K562 (cell line): ENCODE results near the gene COL16A1. TPM values are rescaled to one million over a fixed set of nuclear protein-coding genes. Genes with fewer than 3 reads are reported as not detected.

Source experiments
- ATAC-seq: fragments of 200-7000 bp; cut with Tn5 transposase; 3 replicates; pipeline ENCODE4 v1.9.1; 2020; ENCODE audit warnings: moderate library complexity
- BruUV-seq: library from RNA; stranded (reverse); fragments of 400-500 nt; replicated peaks from 2 replicates; lab custom pipeline; 2021; lab: Mats Ljungman, UMichigan
- CTCF ChIA-PET: fragments of 300-600 bp; formaldehyde crosslinking; extraction: SDS; loops from one replicate; lab custom pipeline; 2021; ENCODE audit warnings: low intra/inter-chr PET ratio; lab: Yijun Ruan, JAX
- POLR2A ChIA-PET: fragments of 300-600, 350-650 bp; sonication (Branson Sonifier 250); formaldehyde crosslinking; extraction: SDS; loops from one replicate; lab custom pipeline; 2021; ENCODE audit warnings: antibody characterized with exemption, inconsistent platforms; lab: Yijun Ruan, JAX
- DNase-seq, 4 experiments: peaks; one replicate each; pipeline versions ENCODE4 v3.0.0 to v3.0.0-alpha.2; 2011 to 2018; ENCODE audit warnings: low spot score in 3 of 4, mixed read lengths in 3 of 4; ENCODE audit errors: extremely low read depth in 1 of 4
- FAIRE-seq: peaks from 2 replicates; lab custom pipeline; 2011; peaks lifted over from hg19 to GRCh38; lab: Jason Lieb, UNC
- H2AFZ ChIP-seq: 2 replicates; pipeline ENCODE4 v1.6.0; 2011; ENCODE audit warnings: low read depth, low read length, control low read depth, inconsistent platforms
- H3K27ac ChIP-seq: fragments of 200-600 bp; 3 replicates; pipeline ENCODE4 v1.8.0; 2011; ENCODE audit warnings: low read depth, mild to moderate bottlenecking, control low read depth, inconsistent platforms, low read length, moderate library complexity, mixed read lengths; ENCODE audit errors: extremely low read depth
- H3K27me3 ChIP-seq, 2 experiments: fragments of 300-600 bp in 1 of 2; 2 replicates in 1 of 2; 3 replicates in 1 of 2; pipeline versions ENCODE4 v1.6.0 to v1.8.0; 2011; ENCODE audit warnings: inconsistent platforms in 2 of 2, low read length in 2 of 2, mild to moderate bottlenecking in 1 of 2, mixed read lengths in 1 of 2, moderate library complexity in 1 of 2; ENCODE audit not compliant: control insufficient read depth in 2 of 2, insufficient read depth in 2 of 2
- H3K36me3 ChIP-seq: fragments of 300-600 bp; 3 replicates; pipeline ENCODE4 v1.8.0; 2011; ENCODE audit warnings: mild to moderate bottlenecking, low read length, inconsistent platforms; ENCODE audit not compliant: control insufficient read depth, insufficient read depth
- H3K4me1 ChIP-seq, 2 experiments: fragments of 200-600 bp in 1 of 2; replicated peaks in 1 of 2; 2 replicates in 1 of 2; 3 replicates in 1 of 2; pipeline versions ENCODE4 v1.5.1 to v1.8.0; 2011; ENCODE audit warnings: inconsistent platforms in 2 of 2, low read length in 2 of 2, mild to moderate bottlenecking in 1 of 2, mixed read lengths in 1 of 2, moderate library complexity in 1 of 2; ENCODE audit not compliant: control insufficient read depth in 2 of 2, insufficient read depth in 2 of 2
- H3K4me2 ChIP-seq: 2 replicates; pipeline ENCODE4 v1.6.1; 2011; ENCODE audit warnings: low read length, control low read depth, inconsistent platforms, mixed read lengths; ENCODE audit not compliant: insufficient read depth
- H3K4me3 ChIP-seq: fragments of 200-600 bp; sonication (generic), shearing (Covaris generic); 2 replicates; pipeline ENCODE4 v1.5.1; 2016; ENCODE audit warnings: control low read depth, inconsistent platforms
- H3K79me2 ChIP-seq: fragments of 200-600 bp; 3 replicates; pipeline ENCODE4 v1.8.0; 2011; ENCODE audit warnings: low read length, inconsistent platforms; ENCODE audit not compliant: control insufficient read depth, insufficient read depth
- H3K9ac ChIP-seq, 2 experiments: 2 replicates each; pipeline versions ENCODE4 v1.6.0 to v1.6.1; 2011; ENCODE audit warnings: low read depth in 2 of 2, low read length in 2 of 2, control low read depth in 1 of 2, inconsistent platforms in 1 of 2, mild to moderate bottlenecking in 1 of 2, mixed read lengths in 1 of 2; ENCODE audit not compliant: insufficient read depth in 1 of 2
- H3K9me1 ChIP-seq: one replicate; pipeline ENCODE4 v1.6.0; 2011; ENCODE audit warnings: inconsistent platforms, mild to moderate bottlenecking, low read length, moderate library complexity; ENCODE audit not compliant: control insufficient read depth, insufficient read depth
- H3K9me3 ChIP-seq: replicated peaks from 2 replicates; pipeline ENCODE4 v1.5.1; 2011; ENCODE audit warnings: low read depth, low read length, inconsistent platforms; ENCODE audit not compliant: control insufficient read depth, insufficient read depth
- H4K20me1 ChIP-seq: replicated peaks from 2 replicates; pipeline ENCODE4 v1.6.1; 2011; ENCODE audit warnings: low read length, inconsistent platforms, mixed read lengths; ENCODE audit not compliant: control insufficient read depth, insufficient read depth
- ATF7 ChIP-seq: fragments of 450-650 bp; IDR thresholded peaks from 2 replicates; pipeline ENCODE4 v1.7.1; 2014; ENCODE audit warnings: mild to moderate bottlenecking, moderate library complexity
- C11orf30 ChIP-seq: fragments of 450-650 bp; IDR thresholded peaks from 2 replicates; pipeline ENCODE4 v1.6.1; 2016; ENCODE audit warnings: low read depth, mild to moderate bottlenecking
- DDX20 ChIP-seq: fragments of 450-650 bp; IDR thresholded peaks from 2 replicates; pipeline ENCODE4 v1.6.1; 2016; ENCODE audit warnings: missing genetic modification characterization, low read depth, mild to moderate bottlenecking, missing compliant biosample characterization, moderate library complexity
- ERF ChIP-seq: fragments of 450-650 bp; formaldehyde crosslinking; IDR thresholded peaks from 2 replicates; pipeline ENCODE4 v1.4.0; 2020; ENCODE audit warnings: mild to moderate bottlenecking, mixed read lengths
- FOXK2 ChIP-seq, 2 experiments: fragments of 450-650 bp; IDR thresholded peaks in 1 of 2; conservative IDR thresholded peaks in 1 of 2; 2 replicates each; pipeline ENCODE4 v1.6.1; 2016; ENCODE audit warnings: low read depth in 2 of 2, mild to moderate bottlenecking in 1 of 2
- KLF1 ChIP-seq: fragments of 450-650 bp; IDR thresholded peaks from 2 replicates; pipeline ENCODE4 v1.6.1; 2016; ENCODE audit warnings: missing genetic modification characterization, missing compliant biosample characterization
- PHF20 ChIP-seq: fragments of 450-650 bp; IDR thresholded peaks from 2 replicates; pipeline ENCODE4 v1.6.1; 2018; ENCODE audit not compliant: partially characterized antibody
- POLR2AphosphoS2 ChIP-seq: IDR thresholded peaks from 2 replicates; pipeline ENCODE4 v1.6.1; 2012; ENCODE audit warnings: low read length, improper control_type of control experiment
- RBM22 ChIP-seq: fragments of 200-400 bp; formaldehyde crosslinking; IDR thresholded peaks from 2 replicates; pipeline ENCODE4 v1.6.1; 2018; ENCODE audit warnings: low read length, low read depth; ENCODE audit not compliant: poor library complexity, severe bottlenecking
- RFX7 ChIP-seq: fragments of 250-450 bp; sonication (Bioruptor Pico); IDR thresholded peaks from 2 replicates; pipeline ENCODE4 v1.5.1; 2021; ENCODE audit warnings: mild to moderate bottlenecking
- SP1 ChIP-seq: sonication (generic); formaldehyde crosslinking; IDR thresholded peaks from 2 replicates; pipeline ENCODE4 v1.8.1; 2022; ENCODE audit warnings: mild to moderate bottlenecking, missing genetic modification reagents
- XRCC3 ChIP-seq: fragments of 450-650 bp; IDR thresholded peaks from 2 replicates; pipeline ENCODE4 v1.6.1; 2017; ENCODE audit warnings: mild to moderate bottlenecking, moderate library complexity
- ZKSCAN1 ChIP-seq: fragments of 150-350 bp; IDR thresholded peaks from 2 replicates; pipeline ENCODE4 v1.6.1; 2016; ENCODE audit warnings: low read depth, low read length
- ZNF324 ChIP-seq: fragments of 250-450 bp; sonication (Bioruptor Pico); IDR thresholded peaks from 2 replicates; pipeline ENCODE4 v1.4.0; 2020; ENCODE audit warnings: mild to moderate bottlenecking
- WGBS: fragments of 100-300 bp; shearing (Covaris generic); methylation state at CpG from one replicate; pipeline ENCODE4 v1.1.6; 2016; ENCODE audit warnings: low coverage, mixed read lengths; ENCODE audit not compliant: insufficient coverage; ENCODE audit errors: missing lambda C conversion rate; 5-methylcytosine and 5-hydroxymethylcytosine counted together
- in situ Hi-C: fragments of 300-500 bp; cut with MboI; formaldehyde crosslinking; loops from 4 replicates; pipeline ENCODE4 v1.15.0; 2018; ENCODE audit warnings: inconsistent platforms, mixed read lengths
- intact Hi-C: fragments of 100-400 bp; cut with micrococcal nuclease; formaldehyde crosslinking; loops from 2 replicates; pipeline ENCODE4 v1.14.2; 2022
- polyA plus RNA-seq, 8 experiments: library from polyadenylated mRNA; depleted of rRNA in 4 of 8; stranded (reverse) in 5 of 8; unstranded in 3 of 8; fragments of >200 nt; fragmentation: Nextera tagmentation in 2 of 8; fragmentation: Illumina TruSeq in 1 of 8; extraction: Ambion mirVana in 2 of 8; extraction: Trizol in 1 of 8; gene quantifications; 2 replicates each; pipeline versions ENCODE4 v1.2.1 to v1.2.3, GENCODE V29; 2011 to 2014; ENCODE audit warnings: inconsistent platforms in 1 of 8, missing spikeins in 1 of 8
- total RNA-seq, 7 experiments: library from RNA; depleted of rRNA in 6 of 7; stranded (reverse); fragments of >200 nt in 6 of 7; fragmentation: Illumina TruSeq in 2 of 7; extraction: Trizol in 2 of 7; gene quantifications; 2 replicates each; pipeline versions ENCODE4 v1.2.1 to v1.2.3, GENCODE V29; 2011 to 2021; ENCODE audit warnings: low replicate concordance in 1 of 7
- TF ChIP-seq, protein P1 (sequence below): sonication (generic); formaldehyde crosslinking; IDR thresholded peaks from 2 replicates; pipeline ENCODE4 v1.8.0; 2022; ENCODE audit warnings: mild to moderate bottlenecking, missing genetic modification reagents
- TF ChIP-seq, protein P2 (sequence below): sonication (generic); formaldehyde crosslinking; IDR thresholded peaks from 2 replicates; pipeline ENCODE4 v1.8.1; 2023; ENCODE audit warnings: mild to moderate bottlenecking, missing genetic modification reagents
- TF ChIP-seq, protein P3 (sequence below): sonication (generic); formaldehyde crosslinking; IDR thresholded peaks from 2 replicates; pipeline ENCODE4 v1.4.0; 2020; ENCODE audit warnings: mild to moderate bottlenecking, missing genetic modification reagents

Gene COL16A1
- total and polyA plus RNA-seq, 9 of the 15 experiments (the other 6 are each of a cell fraction or from before 2014, with no cell fraction given), result 0.11 to 0.60 (median 0.11) TPM; not detected in 6

DNA sequence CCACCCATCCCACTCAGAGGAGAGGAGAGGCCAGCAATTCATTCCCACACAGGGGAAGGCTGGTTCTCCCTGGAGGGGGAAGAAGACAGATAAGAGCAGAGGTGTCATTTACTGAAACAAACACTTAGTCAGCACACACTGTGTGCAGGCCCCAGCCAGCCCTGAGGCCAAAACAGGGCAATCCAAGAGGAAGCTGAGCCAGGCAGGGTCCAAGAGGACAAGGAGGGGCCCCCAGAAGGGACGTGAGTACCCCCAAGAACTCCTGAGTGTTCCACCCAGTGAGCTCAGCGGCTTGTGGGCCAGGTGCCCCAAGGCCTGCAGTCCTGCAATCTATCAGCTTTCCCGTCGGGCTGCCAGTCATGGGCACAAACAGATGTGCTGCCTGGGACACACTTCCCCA is 44.5 kb upstream of the COL16A1 start:
- ChIA-PET CTCF (interaction anchor here (0.6 kb wide), 1 partner anchor 968 kb away, joined by 4 read pairs; no protein-coding TSS in a partner anchor), POLR2A (interaction anchor here (0.6 to 1.4 kb wide), 3 partner anchors 10 to 118 kb away, joined by 3 to 7 read pairs (median 4); no protein-coding TSS in a partner anchor)
- Histone ChIP-seq H3K27me3 (peaks cover 8 to 35% of the 10 kb centered on the region in 2 experiments), H3K79me2 (no peaks in the 10 kb centered on the region), H2AFZ (no peak overlapping the region), H3K36me3 (no peaks in the 10 kb centered on the region), H3K9ac (0 out of 4 replicates have a peak overlapping the region, but pooled peaks of 1 of the 2 experiments have one; percentile 28), H3K4me1 (peaks cover 5 to 36% of the 10 kb centered on the region in 2 experiments; a peak in 4 of 5 replicates), H3K9me3 (no peaks in the 10 kb centered on the region), H3K27ac (no peak overlapping the region), H3K4me3 (no peak overlapping the region), H3K9me1 (no peaks in the 10 kb centered on the region), H4K20me1 (peaks cover 33% of the 10 kb centered on the region), H3K4me2 (no peak overlapping the region)
- intact Hi-C loops (loop anchor here (5.0 kb wide), 1 partner anchor 36 kb away; no protein-coding TSS in a partner anchor), in situ Hi-C loops (loop anchor here (5.0 kb wide), 1 partner anchor 81 kb away; no protein-coding TSS in a partner anchor)
- no TSS peak for BruUV-seq
- FAIRE-seq (no peak), DNase-seq (no peak), ATAC-seq (no peak)
- peak; percentile 37; the same call in 1 of the 2 replicates for TF ChIP-seq ZKSCAN1
- TF ChIP-seq C11orf30, result peak; percentile 11; the same call in 1 of the 2 replicates
- no peak for TF ChIP-seq ATF7
- TF ChIP-seq RFX7 (CRISPR knock-in tag), result no peak
- TF ChIP-seq KLF1, result no peak
- no peak for TF ChIP-seq SP1
- no peak for TF ChIP-seq POLR2AphosphoS2
- TF ChIP-seq PHF20, result no peak
- TF ChIP-seq, protein P1, sequence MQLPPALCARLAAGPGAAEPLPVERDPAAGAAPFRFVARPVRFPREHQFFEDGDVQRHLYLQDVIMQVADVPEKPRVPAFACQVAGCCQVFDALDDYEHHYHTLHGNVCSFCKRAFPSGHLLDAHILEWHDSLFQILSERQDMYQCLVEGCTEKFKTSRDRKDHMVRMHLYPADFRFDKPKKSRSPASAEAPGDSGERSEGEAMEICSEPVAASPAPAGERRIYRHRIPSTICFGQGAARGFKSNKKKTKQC (CRISPR knock-in tag), result no peak
- TF ChIP-seq ERF, result 0 out of 2 replicates have a peak, but pooled peaks have one; percentile 26
- TF ChIP-seq RBM22, result no peak
- TF ChIP-seq, protein P2, sequence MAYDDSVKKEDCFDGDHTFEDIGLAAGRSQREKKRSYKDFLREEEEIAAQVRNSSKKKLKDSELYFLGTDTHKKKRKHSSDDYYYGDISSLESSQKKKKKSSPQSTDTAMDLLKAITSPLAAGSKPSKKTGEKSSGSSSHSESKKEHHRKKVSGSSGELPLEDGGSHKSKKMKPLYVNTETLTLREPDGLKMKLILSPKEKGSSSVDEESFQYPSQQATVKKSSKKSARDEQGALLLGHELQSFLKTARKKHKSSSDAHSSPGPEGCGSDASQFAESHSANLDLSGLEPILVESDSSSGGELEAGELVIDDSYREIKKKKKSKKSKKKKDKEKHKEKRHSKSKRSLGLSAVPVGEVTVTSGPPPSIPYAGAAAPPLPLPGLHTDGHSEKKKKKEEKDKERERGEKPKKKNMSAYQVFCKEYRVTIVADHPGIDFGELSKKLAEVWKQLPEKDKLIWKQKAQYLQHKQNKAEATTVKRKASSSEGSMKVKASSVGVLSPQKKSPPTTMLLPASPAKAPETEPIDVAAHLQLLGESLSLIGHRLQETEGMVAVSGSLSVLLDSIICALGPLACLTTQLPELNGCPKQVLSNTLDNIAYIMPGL (CRISPR knock-in tag), result no peak
- TF ChIP-seq ZNF324 (CRISPR knock-in tag), result no peak
- TF ChIP-seq XRCC3, result no peak
- TF ChIP-seq DDX20 (tag), result no peak
- TF ChIP-seq FOXK2 (conservative IDR thresholded peaks at IDR 0.05 in 1 of 2, IDR thresholded peaks at IDR 0.05 in 1 of 2; ENCODE audit: low read depth in 2 of 2), result no peak
- TF ChIP-seq, protein P3, sequence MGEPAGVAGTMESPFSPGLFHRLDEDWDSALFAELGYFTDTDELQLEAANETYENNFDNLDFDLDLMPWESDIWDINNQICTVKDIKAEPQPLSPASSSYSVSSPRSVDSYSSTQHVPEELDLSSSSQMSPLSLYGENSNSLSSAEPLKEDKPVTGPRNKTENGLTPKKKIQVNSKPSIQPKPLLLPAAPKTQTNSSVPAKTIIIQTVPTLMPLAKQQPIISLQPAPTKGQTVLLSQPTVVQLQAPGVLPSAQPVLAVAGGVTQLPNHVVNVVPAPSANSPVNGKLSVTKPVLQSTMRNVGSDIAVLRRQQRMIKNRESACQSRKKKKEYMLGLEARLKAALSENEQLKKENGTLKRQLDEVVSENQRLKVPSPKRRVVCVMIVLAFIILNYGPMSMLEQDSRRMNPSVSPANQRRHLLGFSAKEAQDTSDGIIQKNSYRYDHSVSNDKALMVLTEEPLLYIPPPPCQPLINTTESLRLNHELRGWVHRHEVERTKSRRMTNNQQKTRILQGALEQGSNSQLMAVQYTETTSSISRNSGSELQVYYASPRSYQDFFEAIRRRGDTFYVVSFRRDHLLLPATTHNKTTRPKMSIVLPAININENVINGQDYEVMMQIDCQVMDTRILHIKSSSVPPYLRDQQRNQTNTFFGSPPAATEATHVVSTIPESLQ (CRISPR knock-in tag), result no peak
- WGBS, result 28% methylated on average over 4 of the region's 4 CpGs
